SW480 (cell line): ENCODE data around the gene ABHD10.

Experiments used
- DNase-seq: peaks from one replicate; pipeline ENCODE4 v3.0.0-alpha.2; 2016; ENCODE audit warnings: low spot score

ABHD10 gene

GRCh38 chr3:112001526-112001925, 22.7 kb downstream of the ABHD10 start:
- DNase-seq, result no peak

- DNase-seq, result no peak
These were observed 23.5 kb downstream of the ABHD10 start for GRCh38 chr3:112002096-112002971.

- no peak for DNase-seq
These were observed 24.7 kb downstream of the ABHD10 start for GRCh38 chr3:112003321-112004080.

GRCh38 chr3:112004187-112004586, 25.4 kb downstream of the ABHD10 start:
- DNase-seq, result no peak

- no peak for DNase-seq
These were observed 25.8 kb downstream of the ABHD10 start for GRCh38 chr3:112004669-112005068.

- no peak for DNase-seq
These were observed 26.4 kb downstream of the ABHD10 start for GRCh38 chr3:112005091-112005672.

- no peak for DNase-seq
These were observed 28.8 kb downstream of the ABHD10 start for GRCh38 chr3:112007633-112008032.

GRCh38 chr3:112009670-112010069, 30.8 kb downstream of the ABHD10 start:
- no peak for DNase-seq

GRCh38 chr3:112010636-112011035, 31.8 kb downstream of the ABHD10 start:
- DNase-seq, result no peak

- no peak for DNase-seq
These were observed 32.6 kb downstream of the ABHD10 start for GRCh38 chr3:112011376-112011940.

GRCh38 chr3:112012205-112012992, 33.6 kb downstream of the ABHD10 start:
- DNase-seq, result no peak

GRCh38 chr3:112013058-112013783, 34.4 kb downstream of the ABHD10 start:
- peak; percentile 75 for DNase-seq

GRCh38 chr3:112013784-112014143, 34.9 kb downstream of the ABHD10 start:
- DNase-seq, result no peak

GRCh38 chr3:112017091-112017490, 38.3 kb downstream of the ABHD10 start:
- no peak for DNase-seq

- no peak for DNase-seq
These were observed 39.9 kb downstream of the ABHD10 start for GRCh38 chr3:112018712-112019111.

GRCh38 chr3:112019716-112020115, 40.9 kb downstream of the ABHD10 start:
- no peak for DNase-seq

GRCh38 chr3:112020674-112021085, 41.9 kb downstream of the ABHD10 start:
- DNase-seq, result no peak

GRCh38 chr3:112027142-112027541, 48.3 kb downstream of the ABHD10 start:
- DNase-seq, result no peak

GRCh38 chr3:112027826-112028225, 49.0 kb downstream of the ABHD10 start:
- DNase-seq, result no peak

GRCh38 chr3:112030901-112031300, 52.1 kb downstream of the ABHD10 start:
- DNase-seq, result no peak

GRCh38 chr3:112032098-112032731, 53.4 kb downstream of the ABHD10 start:
- DNase-seq, result no peak
